ENCODE data around the gene CKAP4.
A peak's percentile ranks its signal among the peaks of the same experiment; 100 is the strongest.

Gene CKAP4

GRCh38 chr12:106271575-106272505 is 24.0 kb upstream of the CKAP4 start:
- Histone ChIP-seq H3K27ac (ENCODE audit: low read length) (no peak overlapping the region), H3K4me3 (ENCODE audit: low read length) (no peak overlapping the region), H3K4me1 (ENCODE audit: insufficient read depth, low read length) (no peaks in the 10 kb centered on the region), H3K27me3 (ENCODE audit: insufficient read depth, low read length) (no peaks in the 10 kb centered on the region), H3K9me3 (ENCODE audit: insufficient read depth, low read depth, low read length) (no peaks in the 10 kb centered on the region), H3K9ac (ENCODE audit: low read depth, low read length) (no peak overlapping the region), H3K36me3 (ENCODE audit: insufficient read depth, low read depth, low read length) (no peaks in the 10 kb centered on the region)

GRCh38 chr12:106269150-106269771 is 21.4 kb upstream of the CKAP4 start:
- no peak overlapping the region for H3K4me3 ChIP-seq (ENCODE audit: low read length)
- H3K9ac ChIP-seq (ENCODE audit: low read depth, low read length): no peak overlapping the region
- no peak overlapping the region for H3K27ac ChIP-seq (ENCODE audit: low read length)
- no peaks in the 10 kb centered on the region for H3K27me3 ChIP-seq (ENCODE audit: insufficient read depth, low read length)
- H3K9me3 ChIP-seq (ENCODE audit: insufficient read depth, low read depth, low read length): no peaks in the 10 kb centered on the region
- no peaks in the 10 kb centered on the region for H3K36me3 ChIP-seq (ENCODE audit: insufficient read depth, low read depth, low read length)
- no peaks in the 10 kb centered on the region for H3K4me1 ChIP-seq (ENCODE audit: insufficient read depth, low read length)

GRCh38 chr12:106267535-106267934 is 19.7 kb upstream of the CKAP4 start:
- Histone ChIP-seq H3K27me3 (ENCODE audit: insufficient read depth, low read length) (no peaks in the 10 kb centered on the region), H3K9me3 (ENCODE audit: insufficient read depth, low read depth, low read length) (no peaks in the 10 kb centered on the region), H3K36me3 (ENCODE audit: insufficient read depth, low read depth, low read length) (no peaks in the 10 kb centered on the region), H3K9ac (ENCODE audit: low read depth, low read length) (no peak overlapping the region), H3K4me3 (ENCODE audit: low read length) (no peak overlapping the region), H3K27ac (ENCODE audit: low read length) (no peak overlapping the region), H3K4me1 (ENCODE audit: insufficient read depth, low read length) (no peaks in the 10 kb centered on the region)

- Histone ChIP-seq H3K9me3 (ENCODE audit: insufficient read depth, low read depth, low read length) (no peaks in the 10 kb centered on the region), H3K4me3 (ENCODE audit: low read length) (no peak overlapping the region), H3K36me3 (ENCODE audit: insufficient read depth, low read depth, low read length) (no peaks in the 10 kb centered on the region), H3K4me1 (ENCODE audit: insufficient read depth, low read length) (no peaks in the 10 kb centered on the region), H3K27ac (ENCODE audit: low read length) (no peak overlapping the region), H3K9ac (ENCODE audit: low read depth, low read length) (no peak overlapping the region), H3K27me3 (ENCODE audit: insufficient read depth, low read length) (no peaks in the 10 kb centered on the region)
Measured at GRCh38 chr12:106265116-106265515, 17.3 kb upstream of the CKAP4 start.

- Histone ChIP-seq H3K27me3 (ENCODE audit: insufficient read depth, low read length) (no peaks in the 10 kb centered on the region), H3K36me3 (ENCODE audit: insufficient read depth, low read depth, low read length) (no peaks in the 10 kb centered on the region), H3K9me3 (ENCODE audit: insufficient read depth, low read depth, low read length) (no peaks in the 10 kb centered on the region), H3K4me3 (ENCODE audit: low read length) (no peak overlapping the region), H3K4me1 (ENCODE audit: insufficient read depth, low read length) (peaks cover 11% of the 10 kb centered on the region), H3K9ac (ENCODE audit: low read depth, low read length) (no peak overlapping the region), H3K27ac (ENCODE audit: low read length) (no peak overlapping the region)
Measured at GRCh38 chr12:106258935-106259334, 11.1 kb upstream of the CKAP4 start.

- H3K9ac ChIP-seq (ENCODE audit: low read depth, low read length): no peak overlapping the region
- H3K27ac ChIP-seq (ENCODE audit: low read length): no peak overlapping the region
- peaks cover 11% of the 10 kb centered on the region for H3K4me1 ChIP-seq (ENCODE audit: insufficient read depth, low read length)
- H3K36me3 ChIP-seq (ENCODE audit: insufficient read depth, low read depth, low read length): no peaks in the 10 kb centered on the region
- no peaks in the 10 kb centered on the region for H3K27me3 ChIP-seq (ENCODE audit: insufficient read depth, low read length)
- H3K4me3 ChIP-seq (ENCODE audit: low read length): no peak overlapping the region
- H3K9me3 ChIP-seq (ENCODE audit: insufficient read depth, low read depth, low read length): no peaks in the 10 kb centered on the region
Measured at GRCh38 chr12:106258226-106258625, 10.4 kb upstream of the CKAP4 start.

GRCh38 chr12:106256524-106256923 is 8.7 kb upstream of the CKAP4 start:
- Histone ChIP-seq H3K36me3 (ENCODE audit: insufficient read depth, low read depth, low read length) (no peaks in the 10 kb centered on the region), H3K9me3 (ENCODE audit: insufficient read depth, low read depth, low read length) (no peaks in the 10 kb centered on the region), H3K4me1 (ENCODE audit: insufficient read depth, low read length) (peaks cover 14% of the 10 kb centered on the region), H3K27me3 (ENCODE audit: insufficient read depth, low read length) (no peaks in the 10 kb centered on the region), H3K27ac (ENCODE audit: low read length) (no peak overlapping the region), H3K4me3 (ENCODE audit: low read length) (no peak overlapping the region), H3K9ac (ENCODE audit: low read depth, low read length) (no peak overlapping the region)

GRCh38 chr12:106255952-106256351 is 8.1 kb upstream of the CKAP4 start:
- Histone ChIP-seq H3K27ac (ENCODE audit: low read length) (no peak overlapping the region), H3K4me1 (ENCODE audit: insufficient read depth, low read length) (peaks cover 16% of the 10 kb centered on the region), H3K9me3 (ENCODE audit: insufficient read depth, low read depth, low read length) (no peaks in the 10 kb centered on the region), H3K27me3 (ENCODE audit: insufficient read depth, low read length) (no peaks in the 10 kb centered on the region), H3K4me3 (ENCODE audit: low read length) (no peak overlapping the region), H3K9ac (ENCODE audit: low read depth, low read length) (no peak overlapping the region), H3K36me3 (ENCODE audit: insufficient read depth, low read depth, low read length) (no peaks in the 10 kb centered on the region)

GRCh38 chr12:106255493-106255892 is 7.7 kb upstream of the CKAP4 start:
- Histone ChIP-seq H3K27ac (ENCODE audit: low read length) (no peak overlapping the region), H3K4me1 (ENCODE audit: insufficient read depth, low read length) (peaks cover 16% of the 10 kb centered on the region), H3K27me3 (ENCODE audit: insufficient read depth, low read length) (no peaks in the 10 kb centered on the region), H3K9me3 (ENCODE audit: insufficient read depth, low read depth, low read length) (no peaks in the 10 kb centered on the region), H3K36me3 (ENCODE audit: insufficient read depth, low read depth, low read length) (no peaks in the 10 kb centered on the region), H3K9ac (ENCODE audit: low read depth, low read length) (no peak overlapping the region), H3K4me3 (ENCODE audit: low read length) (no peak overlapping the region)

GRCh38 chr12:106254724-106255123 is 6.9 kb upstream of the CKAP4 start:
- no peaks in the 10 kb centered on the region for H3K36me3 ChIP-seq (ENCODE audit: insufficient read depth, low read depth, low read length)
- no peaks in the 10 kb centered on the region; the same call in 1 of the 2 replicates for H3K27me3 ChIP-seq (ENCODE audit: insufficient read depth, low read length)
- H3K27ac ChIP-seq (ENCODE audit: low read length): no peak overlapping the region
- H3K4me3 ChIP-seq (ENCODE audit: low read length): peak overlapping the region; percentile 25; the same call in 1 of the 2 replicates
- H3K9me3 ChIP-seq (ENCODE audit: insufficient read depth, low read depth, low read length): no peaks in the 10 kb centered on the region
- H3K4me1 ChIP-seq (ENCODE audit: insufficient read depth, low read length): peaks cover 20% of the 10 kb centered on the region
- H3K9ac ChIP-seq (ENCODE audit: low read depth, low read length): no peak overlapping the region

GRCh38 chr12:106251631-106252455 is 4.0 kb upstream of the CKAP4 start:
- Histone ChIP-seq H3K4me3 (ENCODE audit: low read length) (no peak overlapping the region), H3K9me3 (ENCODE audit: insufficient read depth, low read depth, low read length) (no peaks in the 10 kb centered on the region), H3K27me3 (ENCODE audit: insufficient read depth, low read length) (peaks cover 8% of the 10 kb centered on the region; the same call in 1 of the 2 replicates), H3K27ac (ENCODE audit: low read length) (no peak overlapping the region), H3K4me1 (ENCODE audit: insufficient read depth, low read length) (peaks cover 26% of the 10 kb centered on the region), H3K9ac (ENCODE audit: low read depth, low read length) (no peak overlapping the region), H3K36me3 (ENCODE audit: insufficient read depth, low read depth, low read length) (no peaks in the 10 kb centered on the region)

Data from iPS-20b (cell line).